ENCODE data around the gene TMEM234. TPM values are rescaled to one million over a fixed set of nuclear protein-coding genes. Genes with fewer than 3 reads are reported as not detected.

TMEM234 gene
- total and polyA plus RNA-seq, 2 of the 13 experiments (the other 11 are each of a cell fraction or from before 2014, with no cell fraction given), result 6.1 to 9.0 TPM

- Histone ChIP-seq H2AFZ (ENCODE audit: low read length) (no peak overlapping the region), H3K79me2 (ENCODE audit: insufficient read depth, low read length) (peaks cover 29% of the 10 kb centered on the region), H3K27ac (ENCODE audit: extremely low read length, insufficient read depth, low read length) (peak overlapping the region; percentile 69), H4K20me1 (ENCODE audit: insufficient read depth, low read length) (no peaks in the 10 kb centered on the region; the same call in 1 of the 2 replicates), H3K36me3 (replicated peaks in 1 of 2; ENCODE audit: control insufficient read depth in 1 of 2, insufficient read depth in 2 of 2, low read length in 2 of 2) (peaks cover 14 to 29% of the 10 kb centered on the region in 2 experiments; a peak in 4 of 5 replicates), H3K4me1 (ENCODE audit: insufficient read depth, low read length) (peaks cover 35% of the 10 kb centered on the region), H3K9ac (ENCODE audit: insufficient read depth, low read depth, low read length) (peak overlapping the region; percentile 91), H3K4me2 (ENCODE audit: low read depth, low read length) (peak overlapping the region; percentile 91), H3K9me3 (ENCODE audit: low read length) (no peaks in the 10 kb centered on the region), H3K4me3 (replicated peaks in 1 of 3; ENCODE audit: insufficient read depth in 1 of 3, low read depth in 2 of 3, low read length in 3 of 3) (peak overlapping the region; percentile 82 to 89 (median 85)), H3K27me3 (ENCODE audit: control insufficient read depth in 1 of 2, insufficient read depth in 2 of 2, low read length in 2 of 2) (no peaks in the 10 kb centered on the region; a peak in 2 of 5 replicates)
- ChIA-PET CTCF (ENCODE audit: low intra/inter-chr PET ratio, low total read pairs) (no interaction called here), POLR2A (interaction anchor here (0.7 to 1.8 kb wide), 4 partner anchors 22 to 71 kb away, joined by 3 to 4 read pairs (median 4); partner anchors contain the start of genes HDAC1, LCK and TXLNA)
- DNase-seq (ENCODE audit: low spot score), result no peak
- intact Hi-C loops (cut with micrococcal nuclease; ENCODE audit: unreplicated experiment) (no loop called here), in situ Hi-C loops (cut with HindIII; ENCODE audit: extremely low pct_ligation_motif_present, low pct_unique_long_range_greater_than_20kb) (no loop called here)
- WGBS (ENCODE audit: low lambda C conversion rate), result 96% methylated on average over 3 of the region's 4 CpGs
- no peak for FAIRE-seq
- BruUV-seq (replicated peaks), result no TSS peak
- no peak for ATAC-seq
- TF ChIP-seq ZNF629 (CRISPR knock-in tag; conservative IDR thresholded peaks at IDR 0.05), result no peak
- TF ChIP-seq ZNF263 (CRISPR knock-in tag; IDR thresholded peaks at IDR 0.05), result peak; percentile 72
These were observed 1.2 kb downstream of the TMEM234 start for GRCh38 chr1:32220746-32221580.

GRCh38 chr1:32219022-32219421, 3.1 kb downstream of the TMEM234 start:
- DNase-seq (ENCODE audit: low spot score), result no peak
- FAIRE-seq, result no peak
- BruUV-seq (replicated peaks), result no TSS peak
- intact Hi-C loops (cut with micrococcal nuclease; ENCODE audit: unreplicated experiment) (no loop called here), in situ Hi-C loops (cut with HindIII; ENCODE audit: extremely low pct_ligation_motif_present, low pct_unique_long_range_greater_than_20kb) (loop anchor here (10.0 kb wide), 1 partner anchor 196 kb away; no protein-coding TSS in a partner anchor)
- Histone ChIP-seq H3K4me3 (replicated peaks in 1 of 3; ENCODE audit: insufficient read depth in 1 of 3, low read depth in 2 of 3, low read length in 3 of 3) (no peak overlapping the region), H3K4me2 (ENCODE audit: low read depth, low read length) (no peak overlapping the region), H3K36me3 (replicated peaks in 1 of 2; ENCODE audit: control insufficient read depth in 1 of 2, insufficient read depth in 2 of 2, low read length in 2 of 2) (peaks cover 11 to 33% of the 10 kb centered on the region in 2 experiments; a peak in 4 of 5 replicates), H3K27ac (ENCODE audit: extremely low read length, insufficient read depth, low read length) (no peak overlapping the region), H3K27me3 (ENCODE audit: control insufficient read depth in 1 of 2, insufficient read depth in 2 of 2, low read length in 2 of 2) (no peaks in the 10 kb centered on the region; a peak in 2 of 5 replicates), H4K20me1 (ENCODE audit: insufficient read depth, low read length) (no peaks in the 10 kb centered on the region; the same call in 1 of the 2 replicates), H2AFZ (ENCODE audit: low read length) (no peak overlapping the region), H3K79me2 (ENCODE audit: insufficient read depth, low read length) (peaks cover 25% of the 10 kb centered on the region), H3K9ac (ENCODE audit: insufficient read depth, low read depth, low read length) (no peak overlapping the region), H3K9me3 (ENCODE audit: low read length) (no peaks in the 10 kb centered on the region), H3K4me1 (ENCODE audit: insufficient read depth, low read length) (peaks cover 34% of the 10 kb centered on the region)
- ChIA-PET CTCF (ENCODE audit: low intra/inter-chr PET ratio, low total read pairs) (no interaction called here), POLR2A (interaction anchor here (0.6 to 1.4 kb wide), 3 partner anchors 22 to 298 kb away, joined by 3 to 5 read pairs (median 4); no protein-coding TSS in a partner anchor)
- WGBS (ENCODE audit: low lambda C conversion rate), result 92% methylated on average over 7 of the region's 7 CpGs
- ATAC-seq, result no peak
- TF ChIP-seq TEAD2 (CRISPR knock-in tag; IDR thresholded peaks at IDR 0.05) (no peak), CAMTA2 (CRISPR knock-in tag; IDR thresholded peaks at IDR 0.05; ENCODE audit: borderline replicate concordance) (no peak), SRSF1 (optimal IDR thresholded peaks at IDR 0.05; ENCODE audit: low read depth, low read length) (no peak), ZNF512 (CRISPR knock-in tag; IDR thresholded peaks at IDR 0.05) (no peak), SMARCE1 (IDR thresholded peaks at IDR 0.05; ENCODE audit: borderline replicate concordance) (no peak), ZC3H4 (CRISPR knock-in tag; IDR thresholded peaks at IDR 0.05; ENCODE audit: borderline replicate concordance) (no peak), FOXO1 (CRISPR knock-in tag; IDR thresholded peaks at IDR 0.05) (no peak), SNAPC4 (CRISPR knock-in tag; IDR thresholded peaks at IDR 0.05) (no peak)
